GM18870 (cell line): ENCODE data around the gene RHOD.

Source experiments
- ATAC-seq: cut with Tn5 transposase; IDR thresholded peaks from one replicate; pipeline ENCODE4 v1.9.1; 2021; ENCODE audit warnings: moderate library complexity; ENCODE audit not compliant: unreplicated experiment

Gene RHOD

GRCh38 chr11:67113231-67113721 lies 56.6 kb downstream of the RHOD start:
- ATAC-seq: peak; percentile 43

- no peak for ATAC-seq
Measured at GRCh38 chr11:67114275-67114896, 57.7 kb downstream of the RHOD start.

DNA sequence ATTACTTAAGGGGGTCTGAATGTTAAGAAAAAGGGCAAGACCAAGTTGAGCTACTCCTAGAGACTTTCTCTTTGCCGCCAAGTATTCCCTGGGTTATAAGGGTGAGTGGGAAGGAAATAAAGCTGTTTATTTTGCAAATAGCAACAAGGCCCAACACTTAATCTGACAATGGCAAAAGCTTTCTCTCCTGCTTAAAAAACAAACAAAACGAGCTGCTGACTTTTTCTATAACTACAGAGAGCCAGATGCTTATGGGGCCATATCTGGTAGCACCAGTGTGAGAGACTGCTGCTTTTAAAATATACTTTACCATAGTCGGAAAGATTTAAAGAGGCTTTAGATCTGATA lies 60.1 kb downstream of the RHOD start:
- no peak for ATAC-seq

DNA sequence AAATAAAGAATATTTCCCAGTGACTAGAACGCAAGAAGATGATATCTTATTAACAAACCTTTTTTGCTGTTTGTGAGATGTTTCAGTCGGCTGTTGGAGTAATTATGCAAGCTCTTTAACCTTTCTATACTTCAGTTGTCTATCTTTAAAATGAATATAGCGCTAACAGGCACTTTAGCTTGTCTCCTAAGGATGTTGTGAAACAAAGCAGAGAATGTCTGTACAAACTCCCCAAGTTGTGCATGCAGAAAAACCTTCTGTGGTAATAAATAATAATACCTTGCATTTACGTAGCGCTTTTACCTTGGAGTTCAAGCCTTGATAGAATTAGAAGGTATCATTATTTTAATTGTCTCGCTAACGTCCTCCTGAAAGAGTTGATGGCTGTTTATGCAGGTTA lies 60.5 kb downstream of the RHOD start:
- no peak for ATAC-seq

DNA sequence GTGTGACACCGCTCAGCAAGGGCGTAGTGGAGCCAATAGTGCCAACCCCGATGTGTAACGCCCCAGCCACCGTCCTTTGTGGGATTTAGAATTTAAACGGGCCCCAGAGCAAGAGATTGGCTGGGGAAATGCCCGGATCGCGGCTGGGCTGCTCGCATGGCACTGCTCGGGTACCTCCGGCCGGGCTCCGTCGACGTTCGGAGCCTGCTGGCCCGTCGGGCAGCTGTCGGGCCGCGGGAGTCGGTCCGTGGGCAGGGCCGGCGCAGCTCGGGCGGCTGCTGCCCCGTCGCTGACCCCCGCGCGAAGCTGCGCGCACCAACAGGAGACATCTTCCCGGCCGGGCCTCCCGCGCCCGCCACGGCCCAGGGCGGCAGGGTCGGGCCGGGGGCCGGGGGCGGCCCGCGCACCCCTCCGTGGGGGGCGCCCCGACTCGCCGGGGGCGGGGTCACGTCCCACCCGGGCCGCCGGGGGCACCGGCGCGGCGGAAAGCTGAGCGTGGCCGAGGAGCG lies 61.1 kb downstream of the RHOD start:
- no peak for ATAC-seq

DNA sequence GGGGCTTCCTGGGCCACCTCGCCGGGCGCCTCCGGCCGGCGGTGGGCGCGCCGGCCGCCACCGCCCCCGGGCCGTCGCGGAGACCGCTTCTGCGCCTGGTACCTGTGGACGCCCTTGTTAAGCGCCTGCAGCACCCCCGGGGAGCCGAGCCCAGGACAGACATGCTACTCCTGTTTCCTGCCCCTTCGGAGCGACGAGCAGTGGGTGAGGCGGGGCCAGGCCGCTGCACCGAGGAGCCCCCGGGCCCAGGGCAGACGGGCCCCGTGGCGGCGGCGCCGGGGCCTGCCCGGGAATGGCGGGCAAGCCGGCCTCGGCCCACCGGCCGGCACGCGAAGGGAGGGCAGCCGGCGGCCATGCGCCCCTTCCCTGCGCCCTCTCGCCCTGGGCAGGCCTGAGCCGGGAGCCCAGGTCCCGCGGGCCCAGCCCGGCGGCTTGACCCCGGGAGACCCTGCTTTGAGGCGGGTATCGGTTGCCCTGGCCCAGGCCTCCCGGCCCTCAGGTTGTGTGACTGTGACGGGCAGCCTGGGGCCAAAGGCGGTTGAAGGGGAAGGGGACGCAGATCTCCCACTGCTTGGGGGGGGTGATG lies 61.6 kb downstream of the RHOD start:
- no peak for ATAC-seq

DNA sequence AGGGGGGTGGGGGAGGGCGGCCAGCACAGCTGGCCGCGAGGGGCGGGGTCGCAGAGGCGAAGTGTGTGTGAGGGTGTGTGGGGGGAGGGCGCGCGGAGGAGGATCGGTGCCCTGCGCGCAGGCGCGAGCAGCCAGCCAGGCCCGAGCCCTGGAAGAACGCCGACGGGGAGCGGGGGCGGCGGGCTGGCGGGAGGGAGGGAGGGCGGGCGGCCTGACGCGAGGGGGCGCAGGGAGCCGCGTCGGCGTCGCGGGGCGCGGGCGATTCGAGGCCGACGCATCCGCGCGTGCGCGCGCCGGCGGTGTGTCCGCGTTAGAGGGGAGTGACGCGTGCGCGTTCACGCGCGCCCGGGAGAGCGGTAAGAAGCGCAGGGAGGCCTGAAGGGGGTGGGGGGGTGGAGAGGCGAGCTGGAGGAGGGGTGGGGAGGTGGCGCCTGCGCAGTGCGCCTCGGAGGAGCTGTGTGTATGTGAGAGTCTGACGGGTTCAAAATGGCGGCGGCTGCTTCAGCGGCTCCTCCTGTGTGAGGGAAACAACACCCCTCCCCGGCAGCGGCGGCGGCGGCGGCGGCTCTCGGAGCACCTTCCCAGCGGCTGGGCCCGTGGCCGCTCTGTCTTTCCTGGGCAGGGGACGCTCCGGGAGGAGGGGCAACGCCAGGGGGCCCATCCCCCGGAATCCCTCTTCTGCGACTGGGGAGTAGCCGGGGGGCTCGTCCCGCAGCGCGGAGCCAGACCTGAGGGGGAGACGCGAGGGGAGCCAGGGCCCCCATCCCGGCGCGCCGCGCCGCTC lies 62.3 kb downstream of the RHOD start, which contains the start of gene KDM2A:
TSS of gene KDM2A (plus strand) at position 463 of the 784 bp plus-strand sequence. CDS start 2,054 bp downstream, outside the sequence.
- ATAC-seq: peak; percentile 41

- ATAC-seq: no peak
Measured at GRCh38 chr11:67119585-67120391, 63.1 kb downstream of the RHOD start.

GRCh38 chr11:67120456-67120855 lies 63.8 kb downstream of the RHOD start:
- no peak for ATAC-seq

- no peak for ATAC-seq
Measured at GRCh38 chr11:67120881-67121710, 64.4 kb downstream of the RHOD start.
